GM12874 (cell line): ENCODE data around the gene CRTC2.

Source experiments
- CTCF ChIP-seq: IDR thresholded peaks from 2 replicates; pipeline ENCODE4 v1.5.1; 2011; ENCODE audit warnings: low read depth, mild to moderate bottlenecking, control low read depth, low read length, moderate library complexity; ENCODE audit not compliant: insufficient read depth

The CRTC2 gene

GRCh38 chr1:153990468-153991150, 32.2 kb upstream of the CRTC2 start, which contains the start of gene RPS27:
TSS of gene RPS27 (plus strand) at chr1:153990762. CDS start at chr1:153990797, 35 bp downstream.
- TF ChIP-seq CTCF = no peak

- TF ChIP-seq CTCF = no peak
Observed at GRCh38 chr1:153987621-153988020, 29.2 kb upstream of the CRTC2 start.

- TF ChIP-seq CTCF = no peak
Observed at GRCh38 chr1:153985941-153986761, 27.7 kb upstream of the CRTC2 start, which contains the start of gene RAB13. TSS of gene RAB13 (minus strand) at chr1:153986339. CDS start at chr1:153986236, 103 bp downstream.

- TF ChIP-seq CTCF = no peak
Observed at GRCh38 chr1:153985341-153985912, 27.0 kb upstream of the CRTC2 start.

GRCh38 chr1:153984123-153984894, 25.9 kb upstream of the CRTC2 start:
- no peak for TF ChIP-seq CTCF

GRCh38 chr1:153978274-153978909, 20.0 kb upstream of the CRTC2 start:
- no peak for TF ChIP-seq CTCF
